Measurements from ENCODE around the gene SNTB2. TPM values are rescaled to one million over a fixed set of nuclear protein-coding genes. Genes with fewer than 3 reads are reported as not detected.

Gene SNTB2
- total and polyA plus RNA-seq, 2 of the 13 experiments (the other 11 are each of a cell fraction or from before 2014, with no cell fraction given) = 11.5 to 19.2 TPM

DNA sequence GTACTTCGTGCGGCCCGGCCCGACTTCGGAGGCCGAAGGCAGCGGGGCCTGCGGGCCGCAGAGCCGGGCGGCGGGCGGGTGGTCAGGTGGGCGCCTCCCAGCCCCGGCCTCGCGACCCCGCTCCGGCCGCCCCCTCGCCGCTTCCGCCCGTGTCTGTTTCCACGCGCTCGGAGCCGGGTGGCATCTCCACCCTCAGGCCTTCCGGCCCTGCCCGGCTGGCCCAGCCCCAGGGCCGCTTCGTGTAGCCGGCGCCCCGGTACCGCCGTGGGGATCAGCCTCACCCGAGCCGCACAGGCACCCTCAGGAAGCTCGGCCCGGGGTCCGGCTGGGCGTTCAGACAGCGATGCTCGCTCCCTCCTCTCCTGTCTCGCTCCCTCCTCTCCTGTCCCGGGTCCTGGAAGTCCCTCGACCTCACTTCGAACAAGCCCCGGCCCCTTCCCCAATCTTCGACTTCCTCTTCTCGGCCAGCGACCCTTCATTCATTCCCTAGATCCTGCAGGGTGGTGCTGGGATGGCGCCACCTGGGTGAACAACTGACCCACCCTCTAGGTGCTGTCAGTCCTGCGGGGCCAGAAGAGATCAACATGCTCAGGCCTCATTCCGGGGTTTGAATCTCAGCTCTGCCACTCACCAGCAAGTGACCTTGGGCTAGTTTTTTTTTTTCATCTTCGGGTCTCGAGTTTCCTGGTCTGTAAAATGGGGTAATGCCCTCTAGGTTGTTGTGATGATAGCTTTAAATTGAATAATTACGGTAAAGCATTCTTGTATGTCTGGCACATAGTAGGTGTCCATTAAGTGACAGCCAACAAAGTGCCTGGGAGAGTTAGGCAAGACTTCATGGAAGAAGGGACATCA is 124.8 kb downstream of the SNTB2 start (continued):
- TF ChIP-seq, protein P1, sequence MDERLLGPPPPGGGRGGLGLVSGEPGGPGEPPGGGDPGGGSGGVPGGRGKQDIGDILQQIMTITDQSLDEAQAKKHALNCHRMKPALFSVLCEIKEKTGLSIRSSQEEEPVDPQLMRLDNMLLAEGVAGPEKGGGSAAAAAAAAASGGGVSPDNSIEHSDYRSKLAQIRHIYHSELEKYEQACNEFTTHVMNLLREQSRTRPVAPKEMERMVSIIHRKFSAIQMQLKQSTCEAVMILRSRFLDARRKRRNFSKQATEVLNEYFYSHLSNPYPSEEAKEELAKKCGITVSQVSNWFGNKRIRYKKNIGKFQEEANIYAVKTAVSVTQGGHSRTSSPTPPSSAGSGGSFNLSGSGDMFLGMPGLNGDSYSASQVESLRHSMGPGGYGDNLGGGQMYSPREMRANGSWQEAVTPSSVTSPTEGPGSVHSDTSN (CRISPR knock-in tag; IDR thresholded peaks at IDR 0.05) = 0 out of 2 replicates have a peak, but pooled peaks have one; percentile 13
- TF ChIP-seq ETV6 (CRISPR knock-in tag; conservative IDR thresholded peaks at IDR 0.05) = peak; percentile 61; the same call in 1 of the 2 replicates
- TF ChIP-seq ATF7 (IDR thresholded peaks at IDR 0.05) = no peak
- TF ChIP-seq ATF7 (CRISPR knock-in tag; IDR thresholded peaks at IDR 0.05) = 0 out of 2 replicates have a peak, but pooled peaks have one; percentile 23
- TF ChIP-seq ZNF83 (CRISPR knock-in tag; IDR thresholded peaks at IDR 0.05; ENCODE audit: borderline replicate concordance) = no peak
- 0 out of 2 replicates have a peak, but pooled peaks have one; percentile 41 for TF ChIP-seq NR2C2 (CRISPR knock-in tag; IDR thresholded peaks at IDR 0.05; ENCODE audit: borderline replicate concordance)
- TF ChIP-seq ZNF564 (CRISPR knock-in tag; IDR thresholded peaks at IDR 0.05) = 0 out of 2 replicates have a peak, but pooled peaks have one; percentile 3
- TF ChIP-seq GFI1 (CRISPR knock-in tag; IDR thresholded peaks at IDR 0.05; ENCODE audit: borderline replicate concordance) = peak; percentile 97
- TF ChIP-seq, protein P2, sequence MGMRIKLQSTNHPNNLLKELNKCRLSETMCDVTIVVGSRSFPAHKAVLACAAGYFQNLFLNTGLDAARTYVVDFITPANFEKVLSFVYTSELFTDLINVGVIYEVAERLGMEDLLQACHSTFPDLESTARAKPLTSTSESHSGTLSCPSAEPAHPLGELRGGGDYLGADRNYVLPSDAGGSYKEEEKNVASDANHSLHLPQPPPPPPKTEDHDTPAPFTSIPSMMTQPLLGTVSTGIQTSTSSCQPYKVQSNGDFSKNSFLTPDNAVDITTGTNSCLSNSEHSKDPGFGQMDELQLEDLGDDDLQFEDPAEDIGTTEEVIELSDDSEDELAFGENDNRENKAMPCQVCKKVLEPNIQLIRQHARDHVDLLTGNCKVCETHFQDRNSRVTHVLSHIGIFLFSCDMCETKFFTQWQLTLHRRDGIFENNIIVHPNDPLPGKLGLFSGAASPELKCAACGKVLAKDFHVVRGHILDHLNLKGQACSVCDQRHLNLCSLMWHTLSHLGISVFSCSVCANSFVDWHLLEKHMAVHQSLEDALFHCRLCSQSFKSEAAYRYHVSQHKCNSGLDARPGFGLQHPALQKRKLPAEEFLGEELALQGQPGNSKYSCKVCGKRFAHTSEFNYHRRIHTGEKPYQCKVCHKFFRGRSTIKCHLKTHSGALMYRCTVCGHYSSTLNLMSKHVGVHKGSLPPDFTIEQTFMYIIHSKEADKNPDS (CRISPR knock-in tag; IDR thresholded peaks at IDR 0.05) = 0 out of 2 replicates have a peak, but pooled peaks have one; percentile 71
- TF ChIP-seq, protein P3, sequence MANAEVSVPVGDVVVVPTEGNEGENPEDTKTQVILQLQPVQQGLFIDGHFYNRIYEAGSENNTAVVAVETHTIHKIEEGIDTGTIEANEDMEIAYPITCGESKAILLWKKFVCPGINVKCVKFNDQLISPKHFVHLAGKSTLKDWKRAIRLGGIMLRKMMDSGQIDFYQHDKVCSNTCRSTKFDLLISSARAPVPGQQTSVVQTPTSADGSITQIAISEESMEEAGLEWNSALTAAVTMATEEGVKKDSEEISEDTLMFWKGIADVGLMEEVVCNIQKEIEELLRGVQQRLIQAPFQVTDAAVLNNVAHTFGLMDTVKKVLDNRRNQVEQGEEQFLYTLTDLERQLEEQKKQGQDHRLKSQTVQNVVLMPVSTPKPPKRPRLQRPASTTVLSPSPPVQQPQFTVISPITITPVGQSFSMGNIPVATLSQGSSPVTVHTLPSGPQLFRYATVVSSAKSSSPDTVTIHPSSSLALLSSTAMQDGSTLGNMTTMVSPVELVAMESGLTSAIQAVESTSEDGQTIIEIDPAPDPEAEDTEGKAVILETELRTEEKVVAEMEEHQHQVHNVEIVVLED (CRISPR knock-in tag; IDR thresholded peaks at IDR 0.05; ENCODE audit: borderline replicate concordance) = peak; percentile 12; the same call in 1 of the 2 replicates
- no peak for TF ChIP-seq AKAP8 (CRISPR knock-in tag; IDR thresholded peaks at IDR 0.05)
- TF ChIP-seq NCOA2 (CRISPR knock-in tag; IDR thresholded peaks at IDR 0.05) = no peak
- TF ChIP-seq, protein P4, sequence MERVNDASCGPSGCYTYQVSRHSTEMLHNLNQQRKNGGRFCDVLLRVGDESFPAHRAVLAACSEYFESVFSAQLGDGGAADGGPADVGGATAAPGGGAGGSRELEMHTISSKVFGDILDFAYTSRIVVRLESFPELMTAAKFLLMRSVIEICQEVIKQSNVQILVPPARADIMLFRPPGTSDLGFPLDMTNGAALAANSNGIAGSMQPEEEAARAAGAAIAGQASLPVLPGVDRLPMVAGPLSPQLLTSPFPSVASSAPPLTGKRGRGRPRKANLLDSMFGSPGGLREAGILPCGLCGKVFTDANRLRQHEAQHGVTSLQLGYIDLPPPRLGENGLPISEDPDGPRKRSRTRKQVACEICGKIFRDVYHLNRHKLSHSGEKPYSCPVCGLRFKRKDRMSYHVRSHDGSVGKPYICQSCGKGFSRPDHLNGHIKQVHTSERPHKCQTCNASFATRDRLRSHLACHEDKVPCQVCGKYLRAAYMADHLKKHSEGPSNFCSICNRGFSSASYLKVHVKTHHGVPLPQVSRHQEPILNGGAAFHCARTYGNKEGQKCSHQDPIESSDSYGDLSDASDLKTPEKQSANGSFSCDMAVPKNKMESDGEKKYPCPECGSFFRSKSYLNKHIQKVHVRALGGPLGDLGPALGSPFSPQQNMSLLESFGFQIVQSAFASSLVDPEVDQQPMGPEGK (CRISPR knock-in tag; IDR thresholded peaks at IDR 0.05) = peak; percentile 56
- peak; percentile 41; the same call in 1 of the 2 replicates for TF ChIP-seq KLF12 (CRISPR knock-in tag; IDR thresholded peaks at IDR 0.05; ENCODE audit: borderline replicate concordance)
- peak; percentile 75; the same call in 1 of the 2 replicates for TF ChIP-seq SPEN (CRISPR knock-in tag; IDR thresholded peaks at IDR 0.05; ENCODE audit: low read depth)
- peak; percentile 73; the same call in 1 of the 2 replicates for TF ChIP-seq KDM5B (CRISPR knock-in tag; IDR thresholded peaks at IDR 0.05; ENCODE audit: borderline replicate concordance)
- TF ChIP-seq, protein P5, sequence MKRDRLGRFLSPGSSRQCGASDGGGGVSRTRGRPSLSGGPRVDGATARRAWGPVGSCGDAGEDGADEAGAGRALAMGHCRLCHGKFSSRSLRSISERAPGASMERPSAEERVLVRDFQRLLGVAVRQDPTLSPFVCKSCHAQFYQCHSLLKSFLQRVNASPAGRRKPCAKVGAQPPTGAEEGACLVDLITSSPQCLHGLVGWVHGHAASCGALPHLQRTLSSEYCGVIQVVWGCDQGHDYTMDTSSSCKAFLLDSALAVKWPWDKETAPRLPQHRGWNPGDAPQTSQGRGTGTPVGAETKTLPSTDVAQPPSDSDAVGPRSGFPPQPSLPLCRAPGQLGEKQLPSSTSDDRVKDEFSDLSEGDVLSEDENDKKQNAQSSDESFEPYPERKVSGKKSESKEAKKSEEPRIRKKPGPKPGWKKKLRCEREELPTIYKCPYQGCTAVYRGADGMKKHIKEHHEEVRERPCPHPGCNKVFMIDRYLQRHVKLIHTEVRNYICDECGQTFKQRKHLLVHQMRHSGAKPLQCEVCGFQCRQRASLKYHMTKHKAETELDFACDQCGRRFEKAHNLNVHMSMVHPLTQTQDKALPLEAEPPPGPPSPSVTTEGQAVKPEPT (CRISPR knock-in tag; IDR thresholded peaks at IDR 0.05; ENCODE audit: low read depth) = peak; percentile 78; the same call in 1 of the 2 replicates
- peak; percentile 52; the same call in 1 of the 2 replicates for TF ChIP-seq SATB2 (CRISPR knock-in tag; IDR thresholded peaks at IDR 0.05)
- TF ChIP-seq SIN3A (IDR thresholded peaks at IDR 0.05; ENCODE audit: borderline replicate concordance, low read depth, low read length) = peak; percentile 82; the same call in 1 of the 2 replicates
